ENCODE results near the gene KLHDC4. TPM values are rescaled to one million over a fixed set of nuclear protein-coding genes. Genes with fewer than 3 reads are reported as not detected.

KLHDC4 gene
- total RNA-seq, 1 donor from 2014 or later, result 34.0 TPM

GRCh38 chr16:87701078-87701460 lies 64.7 kb downstream of the KLHDC4 start:
- DNase-seq (ENCODE audit: low read depth, low spot score), result no peak

GRCh38 chr16:87700406-87701077 lies 65.2 kb downstream of the KLHDC4 start:
- DNase-seq (ENCODE audit: low read depth, low spot score), result no peak

- no peak for DNase-seq (ENCODE audit: low read depth, low spot score)
These were observed 67.0 kb downstream of the KLHDC4 start for GRCh38 chr16:87698676-87699199.

- DNase-seq (ENCODE audit: low read depth, low spot score), result no peak
These were observed 67.5 kb downstream of the KLHDC4 start for GRCh38 chr16:87698241-87698640.

- DNase-seq (ENCODE audit: low read depth, low spot score), result no peak
These were observed 68.0 kb downstream of the KLHDC4 start for GRCh38 chr16:87697792-87698191.

GRCh38 chr16:87697256-87697655 lies 68.5 kb downstream of the KLHDC4 start:
- DNase-seq (ENCODE audit: low read depth, low spot score), result no peak

- no peak for DNase-seq (ENCODE audit: low read depth, low spot score)
These were observed 69.1 kb downstream of the KLHDC4 start for GRCh38 chr16:87696726-87697125.

GRCh38 chr16:87695534-87695933 lies 70.3 kb downstream of the KLHDC4 start:
- DNase-seq (ENCODE audit: low read depth, low spot score), result no peak

GRCh38 chr16:87694441-87695125 lies 71.2 kb downstream of the KLHDC4 start:
- no peak for DNase-seq (ENCODE audit: low read depth, low spot score)

GRCh38 chr16:87693827-87694226 lies 72.0 kb downstream of the KLHDC4 start:
- no peak for DNase-seq (ENCODE audit: low read depth, low spot score)

GRCh38 chr16:87692756-87693155 lies 73.0 kb downstream of the KLHDC4 start:
- no peak for DNase-seq (ENCODE audit: low read depth, low spot score)

- no peak for DNase-seq (ENCODE audit: low read depth, low spot score)
These were observed 73.6 kb downstream of the KLHDC4 start for GRCh38 chr16:87692176-87692575.

- no peak for DNase-seq (ENCODE audit: low read depth, low spot score)
These were observed 74.1 kb downstream of the KLHDC4 start for GRCh38 chr16:87691686-87692079.

- no peak for DNase-seq (ENCODE audit: low read depth, low spot score)
These were observed 74.7 kb downstream of the KLHDC4 start for GRCh38 chr16:87690911-87691685.

GRCh38 chr16:87689956-87690465 lies 75.8 kb downstream of the KLHDC4 start:
- no peak for DNase-seq (ENCODE audit: low read depth, low spot score)

- DNase-seq (ENCODE audit: low read depth, low spot score), result no peak
These were observed 76.6 kb downstream of the KLHDC4 start for GRCh38 chr16:87688876-87689815.

GRCh38 chr16:87687998-87688529 lies 77.7 kb downstream of the KLHDC4 start:
- DNase-seq (ENCODE audit: low read depth, low spot score), result no peak

- DNase-seq (ENCODE audit: low read depth, low spot score), result no peak
These were observed 78.5 kb downstream of the KLHDC4 start for GRCh38 chr16:87687126-87687910.

- no peak for DNase-seq (ENCODE audit: low read depth, low spot score)
These were observed 79.1 kb downstream of the KLHDC4 start for GRCh38 chr16:87686697-87687096.

- DNase-seq (ENCODE audit: low read depth, low spot score), result no peak
These were observed 80.0 kb downstream of the KLHDC4 start for GRCh38 chr16:87685766-87686165.
